K562 (cell line): ENCODE results near the gene ITGA3. TPM values are rescaled to one million over a fixed set of nuclear protein-coding genes. Genes with fewer than 3 reads are reported as not detected.

ENCODE experiments used
- ARID1B ChIP-seq: fragments of 450-650 bp; IDR thresholded peaks from 2 replicates; pipeline ENCODE4 v1.6.1; 2016; ENCODE audit warnings: antibody characterized with exemption, mild to moderate bottlenecking, inconsistent platforms
- CBFA2T3 ChIP-seq: fragments of 450-650 bp; IDR thresholded peaks from 2 replicates; pipeline ENCODE4 v1.6.1; 2017
- CTBP1 ChIP-seq: fragments of 450-650 bp; IDR thresholded peaks from 2 replicates; pipeline ENCODE4 v1.6.1; 2016; ENCODE audit warnings: borderline replicate concordance
- DPF2 ChIP-seq: fragments of 450-650 bp; IDR thresholded peaks from 2 replicates; pipeline ENCODE4 v1.6.1; 2016
- EGR1 ChIP-seq: fragments of 450-650 bp; conservative IDR thresholded peaks from 2 replicates; pipeline ENCODE4 v1.6.1; 2017; ENCODE audit warnings: mild to moderate bottlenecking
- JUND ChIP-seq, 2 experiments: IDR thresholded peaks; 2 replicates in 1 of 2; 3 replicates in 1 of 2; pipeline ENCODE4 v1.6.1; 2011; ENCODE audit warnings: borderline replicate concordance in 2 of 2, low read depth in 2 of 2, low read length in 2 of 2, improper control_type of control experiment in 1 of 2, missing biosample characterization in 1 of 2, missing genetic modification characterization in 1 of 2, missing genetic modification reagents in 1 of 2
- MEIS2 ChIP-seq: fragments of 450-650 bp; IDR thresholded peaks from 2 replicates; pipeline ENCODE4 v1.6.1; 2014; ENCODE audit warnings: mild to moderate bottlenecking; ENCODE audit not compliant: partially characterized antibody
- PKNOX1 ChIP-seq: fragments of 450-650 bp; IDR thresholded peaks from 2 replicates; pipeline ENCODE4 v1.6.1; 2016
- RBFOX2 ChIP-seq: fragments of 200-400 bp; formaldehyde crosslinking; IDR thresholded peaks from 2 replicates; pipeline ENCODE4 v1.6.1; 2017; ENCODE audit warnings: low read depth, mild to moderate bottlenecking, low read length, moderate library complexity
- RCOR1 ChIP-seq, 2 experiments: IDR thresholded peaks; 2 replicates each; pipeline ENCODE4 v1.6.1; 2012; ENCODE audit warnings: low read depth in 2 of 2, low read length in 2 of 2, borderline replicate concordance in 1 of 2, improper control_type of control experiment in 1 of 2
- SMARCE1 ChIP-seq: fragments of 450-650 bp; IDR thresholded peaks from 2 replicates; pipeline ENCODE4 v1.7.1; 2016; ENCODE audit warnings: mild to moderate bottlenecking
- SREBF2 ChIP-seq: sonication (generic); formaldehyde crosslinking; IDR thresholded peaks from 2 replicates; pipeline ENCODE4 v1.4.0; 2020; ENCODE audit warnings: mild to moderate bottlenecking, missing genetic modification reagents
- TCF3 ChIP-seq: sonication (generic); formaldehyde crosslinking; IDR thresholded peaks from 2 replicates; pipeline ENCODE4 v1.4.0; 2020; ENCODE audit warnings: mild to moderate bottlenecking, missing genetic modification reagents
- VEZF1 ChIP-seq: fragments of 200-800 bp; sonication (Bioruptor generic); IDR thresholded peaks from 2 replicates; pipeline ENCODE4 v1.6.1; 2017; ENCODE audit warnings: missing genetic modification characterization, missing compliant biosample characterization
- XRCC4 ChIP-seq: IDR thresholded peaks from one replicate; pipeline ENCODE4 v1.6.1; 2011; ENCODE audit not compliant: insufficient read depth, insufficient read length; ENCODE audit errors: extremely low read depth
- ZEB2 ChIP-seq: fragments of 450-650 bp; IDR thresholded peaks from 2 replicates; pipeline ENCODE4 v1.6.1; 2016
- polyA plus RNA-seq, 8 experiments: library from polyadenylated mRNA; depleted of rRNA in 4 of 8; stranded (reverse) in 5 of 8; unstranded in 3 of 8; fragments of >200 nt; fragmentation: Nextera tagmentation in 2 of 8; fragmentation: Illumina TruSeq in 1 of 8; extraction: Ambion mirVana in 2 of 8; extraction: Trizol in 1 of 8; gene quantifications; 2 replicates each; pipeline versions ENCODE4 v1.2.1 to v1.2.3, GENCODE V29; 2011 to 2014; ENCODE audit warnings: inconsistent platforms in 1 of 8, missing spikeins in 1 of 8
- total RNA-seq, 7 experiments: library from RNA; depleted of rRNA in 6 of 7; stranded (reverse); fragments of >200 nt in 6 of 7; fragmentation: Illumina TruSeq in 2 of 7; extraction: Trizol in 2 of 7; gene quantifications; 2 replicates each; pipeline versions ENCODE4 v1.2.1 to v1.2.3, GENCODE V29; 2011 to 2021; ENCODE audit warnings: low replicate concordance in 1 of 7
- TF ChIP-seq, protein P1 (sequence below), 2 experiments: fragments of 450-650 bp; IDR thresholded peaks; 2 replicates each; pipeline ENCODE4 v1.6.1; 2016

Gene ITGA3
- total and polyA plus RNA-seq, 9 of the 15 experiments (the other 6 are each of a cell fraction or from before 2014, with no cell fraction given), result 0.03 to 0.75 (median 0.14) TPM; not detected in 2

DNA sequence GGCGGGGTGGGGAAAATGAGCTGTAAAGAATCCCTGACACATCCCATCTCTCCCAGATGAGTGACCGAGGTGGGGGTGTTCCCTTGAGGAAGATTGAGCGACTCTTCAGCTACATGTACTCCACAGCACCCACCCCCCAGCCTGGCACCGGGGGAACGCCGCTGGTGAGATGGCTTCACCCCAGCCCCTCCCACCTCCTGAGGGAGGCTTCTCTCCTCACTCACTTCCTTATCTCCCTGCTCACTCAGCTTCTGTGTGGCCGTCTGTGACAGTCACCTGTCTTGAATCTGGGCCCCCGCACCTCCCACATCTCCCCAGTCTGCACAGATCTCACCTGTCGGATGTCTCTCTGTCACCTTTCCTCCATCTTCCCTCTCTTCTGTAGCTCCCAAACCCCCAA, 52.6 kb downstream of the ITGA3 start (continued):
- TF ChIP-seq VEZF1 (peak; percentile 57), PKNOX1 (0 out of 2 replicates have a peak, but pooled peaks have one; percentile 4), SREBF2 (CRISPR knock-in tag) (no peak), ZEB2 (peak; percentile 92), XRCC4 (no peak), RCOR1 (IDR thresholded peaks at IDR 0.05; ENCODE audit: borderline replicate concordance in 1 of 2, low read depth in 2 of 2, low read length in 2 of 2) (peak in 1 of 2 experiments; percentile 56; a peak in 2 of 4 replicates), EGR1 (peak; percentile 66), DPF2 (peak; percentile 49), JUND (IDR thresholded peaks at IDR 0.05; ENCODE audit: borderline replicate concordance, low read depth, low read length) (no peak), JUND (tag; IDR thresholded peaks at IDR 0.05; ENCODE audit: borderline replicate concordance, low read depth, low read length) (no peak), MEIS2 (peak; percentile 45), TCF3 (CRISPR knock-in tag) (peak; percentile 42; the same call in 1 of the 2 replicates), CTBP1 (peak; percentile 29; the same call in 1 of the 2 replicates), RBFOX2 (no peak), ARID1B (peak; percentile 59), SMARCE1 (peak; percentile 37; the same call in 1 of the 2 replicates), CBFA2T3 (peak; percentile 75)
- TF ChIP-seq, protein P1, sequence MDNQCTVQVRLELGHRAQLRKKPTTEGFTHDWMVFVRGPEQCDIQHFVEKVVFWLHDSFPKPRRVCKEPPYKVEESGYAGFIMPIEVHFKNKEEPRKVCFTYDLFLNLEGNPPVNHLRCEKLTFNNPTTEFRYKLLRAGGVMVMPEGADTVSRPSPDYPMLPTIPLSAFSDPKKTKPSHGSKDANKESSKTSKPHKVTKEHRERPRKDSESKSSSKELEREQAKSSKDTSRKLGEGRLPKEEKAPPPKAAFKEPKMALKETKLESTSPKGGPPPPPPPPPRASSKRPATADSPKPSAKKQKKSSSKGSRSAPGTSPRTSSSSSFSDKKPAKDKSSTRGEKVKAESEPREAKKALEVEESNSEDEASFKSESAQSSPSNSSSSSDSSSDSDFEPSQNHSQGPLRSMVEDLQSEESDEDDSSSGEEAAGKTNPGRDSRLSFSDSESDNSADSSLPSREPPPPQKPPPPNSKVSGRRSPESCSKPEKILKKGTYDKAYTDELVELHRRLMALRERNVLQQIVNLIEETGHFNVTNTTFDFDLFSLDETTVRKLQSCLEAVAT (IDR thresholded peaks at IDR 0.05), result no peak
